Epithelial cell of alveolus of lung (primary cell): Measurements from ENCODE around the gene SLC35C1. TPM values are rescaled to one million over a fixed set of nuclear protein-coding genes. Genes with fewer than 3 reads are reported as not detected.

Experiments
- total RNA-seq: library from RNA; depleted of rRNA; stranded (reverse); fragments of >200 nt; gene quantifications from 2 replicates; pipeline ENCODE4 v1.2.1, GENCODE V29; 2015

Gene SLC35C1
- 24.2 and 27.5 TPM in 2 replicates for total RNA-seq

DNA sequence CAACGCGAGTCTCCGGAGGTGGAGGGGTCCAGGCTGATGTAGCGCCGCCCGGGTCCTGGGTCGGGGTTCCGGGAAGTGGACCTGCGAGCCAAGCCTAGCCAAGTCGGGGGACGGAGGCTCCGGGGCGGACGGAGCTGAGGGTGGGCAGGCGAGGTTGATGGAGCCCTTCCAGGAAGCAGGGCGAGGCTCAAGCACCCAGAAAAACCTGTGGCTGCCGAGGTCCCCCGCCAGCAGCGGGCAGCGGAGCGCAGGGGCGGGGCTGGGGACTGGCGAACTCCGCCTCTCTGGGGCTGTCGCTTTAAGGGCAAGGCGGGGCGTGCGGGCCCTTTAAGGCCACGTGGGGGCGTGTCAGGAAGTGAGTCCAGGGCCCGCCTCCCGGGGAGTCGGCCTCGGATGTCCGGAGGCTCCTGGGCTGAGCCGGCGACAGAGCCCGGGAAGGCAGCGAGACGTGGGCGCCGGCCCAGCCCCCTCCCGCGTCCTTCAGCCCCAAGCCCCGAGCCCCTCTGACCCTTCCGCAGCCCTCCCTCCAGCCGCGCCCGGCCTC lies at the start of gene SLC35C1:
Gene SLC35C1 (plus strand): TSS at position 389 of the 544 bp plus-strand sequence. CDS start 653 bp downstream, outside the sequence.

GRCh38 chr11:45846974-45847910 lies 42.3 kb downstream of the SLC35C1 start, which contains the start of gene CRY2:
Gene CRY2 (plus strand): TSS chr11:45847475. CDS start chr11:45847491, 16 bp downstream.

Other genes starting within 250 kb of the SLC35C1 start
- 4.9 and 10.2 TPM in 2 replicates for gene CHST1, start 139.5 kb upstream of the SLC35C1 start, total RNA-seq
- 8.4 and 25.9 TPM in 2 replicates for gene CRY2, start 42.3 kb downstream of the SLC35C1 start, total RNA-seq
- gene MAPK8IP1, start 80.5 kb downstream of the SLC35C1 start, total RNA-seq, result 6.7 and 27.8 TPM in 2 replicates
- 0.65 TPM in 1 of 2 replicates, not detected in the other for gene FREY1, start 102.1 kb downstream of the SLC35C1 start, total RNA-seq
- gene PEX16, start 112.7 kb downstream of the SLC35C1 start, total RNA-seq, result 26.9 and 45.3 TPM in 2 replicates
- gene LARGE2, start 117.5 kb downstream of the SLC35C1 start, total RNA-seq, result 0.24 and 0.52 TPM in 2 replicates